Ovary (tissue), 3 donors: ENCODE measurements around the gene IGF1R.

Source experiments
- CTCF ChIP-seq, 3 donors: fragments of 450-650 bp in 2 of 3; fragments of 200-600 bp in 1 of 3; IDR thresholded peaks; one replicate each; pipeline versions ENCODE4 v1.5.1 to v1.8.0; 2016 to 2022; ENCODE audit warnings: antibody characterized with exemption in 3 of 3, mild to moderate bottlenecking in 1 of 3
- POLR2A ChIP-seq: fragments of 450-650 bp; IDR thresholded peaks from one replicate; pipeline ENCODE4 v1.6.1; 2017; ENCODE audit warnings: antibody characterized with exemption, mild to moderate bottlenecking, moderate library complexity
- donor health status: DM: no; HTN: no; CAD: no.

GRCh38 chr15:98604983-98605382, 43.4 kb upstream of the IGF1R start:
- TF ChIP-seq CTCF (IDR thresholded peaks at IDR 0.05), result no peak
- TF ChIP-seq POLR2A, result no peak
